Measurements from ENCODE around the gene ECEL1. TPM values are rescaled to one million over a fixed set of nuclear protein-coding genes. Genes with fewer than 3 reads are reported as not detected.
"Not testable (repeated sequence)": the region's sequence is repeated elsewhere in the genome, so short reads cannot be mapped to it uniquely, and the experiment has no call there.

ECEL1 gene
- total RNA-seq, 1 donor from 2014 or later = not detected

DNA sequence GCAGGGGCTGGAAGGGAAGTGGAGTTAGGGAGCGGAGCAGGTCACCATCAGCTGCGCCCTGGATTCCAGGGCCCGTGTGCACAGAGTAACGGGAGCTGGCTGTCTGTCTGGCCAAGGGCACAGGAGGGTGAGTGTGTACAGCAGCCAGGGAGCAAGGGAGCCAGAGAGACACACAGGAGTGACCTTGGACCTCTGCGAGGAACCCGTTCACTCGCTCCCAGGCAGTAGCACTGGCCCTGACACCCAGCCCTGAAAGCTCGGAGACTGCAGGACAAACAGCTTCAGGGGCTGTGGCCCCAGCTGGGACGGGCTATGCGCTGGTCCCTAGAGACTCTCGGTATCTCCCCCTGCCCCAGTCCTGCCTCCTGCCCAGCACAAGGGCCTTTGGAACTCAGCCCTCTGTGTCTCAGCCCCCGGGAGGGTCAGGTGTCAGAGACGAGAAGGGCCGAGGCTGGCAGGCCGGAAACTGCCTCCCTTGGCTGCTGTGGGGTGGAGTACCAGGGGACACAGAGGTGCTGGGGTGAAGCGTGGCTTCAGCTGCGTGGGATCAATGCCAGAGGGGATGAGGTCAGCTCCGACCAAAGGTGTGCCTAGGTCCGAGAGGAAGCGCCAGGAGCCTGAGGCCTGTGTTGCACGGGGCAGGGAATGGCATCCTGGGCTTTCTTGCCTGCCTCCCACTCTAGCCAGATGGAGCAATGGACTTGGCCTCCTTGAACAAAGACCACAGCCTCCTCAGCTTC, 43.8 kb downstream of the ECEL1 start:
- intact Hi-C loops (cut with micrococcal nuclease) = loop anchor here (1.0 kb wide), 1 partner anchor 538 kb away; no protein-coding TSS in a partner anchor

DNA sequence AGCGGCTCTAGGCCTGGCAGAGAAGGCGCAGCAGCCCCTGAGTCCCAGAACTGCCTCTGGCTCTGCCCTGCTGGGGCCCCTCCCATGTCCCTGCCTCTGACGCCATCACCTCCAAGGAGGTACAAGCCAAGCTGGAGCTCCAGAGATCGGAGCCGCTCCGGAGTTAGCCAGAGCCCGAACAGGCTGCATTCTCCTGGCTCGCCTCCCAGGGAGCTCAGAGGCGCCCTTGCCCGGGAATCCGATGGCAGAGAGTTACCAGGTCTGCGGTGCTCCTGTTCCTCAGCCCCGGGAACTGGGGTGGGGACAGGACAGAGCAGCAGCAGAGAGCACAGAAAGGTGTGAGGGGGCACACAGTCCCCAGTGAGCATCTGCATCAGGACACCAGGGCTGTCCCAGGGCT, 44.6 kb downstream of the ECEL1 start:
- intact Hi-C loops (cut with micrococcal nuclease) = not testable (repeated sequence)

DNA sequence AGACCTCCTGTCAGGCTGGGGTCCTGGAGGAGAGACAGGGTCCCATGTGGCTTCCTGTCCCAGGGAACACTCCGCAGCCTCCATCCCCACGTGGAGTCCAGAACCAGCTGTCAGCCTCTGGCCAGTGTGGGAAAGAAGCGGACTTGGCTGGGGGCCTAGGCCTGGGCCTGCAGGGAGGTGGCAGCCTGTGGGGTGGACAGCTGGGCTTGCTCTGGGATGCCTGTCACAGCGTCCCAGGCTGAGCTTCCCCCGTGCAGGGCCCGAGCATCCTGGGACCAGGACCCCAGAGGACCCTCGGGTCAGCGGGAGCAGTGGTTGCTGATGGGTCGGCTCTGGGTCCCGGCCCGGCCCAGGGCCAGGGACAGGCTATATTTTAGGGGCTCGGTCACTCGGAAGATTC, 45.2 kb downstream of the ECEL1 start:
- intact Hi-C loops (cut with micrococcal nuclease) = not testable (repeated sequence)

DNA sequence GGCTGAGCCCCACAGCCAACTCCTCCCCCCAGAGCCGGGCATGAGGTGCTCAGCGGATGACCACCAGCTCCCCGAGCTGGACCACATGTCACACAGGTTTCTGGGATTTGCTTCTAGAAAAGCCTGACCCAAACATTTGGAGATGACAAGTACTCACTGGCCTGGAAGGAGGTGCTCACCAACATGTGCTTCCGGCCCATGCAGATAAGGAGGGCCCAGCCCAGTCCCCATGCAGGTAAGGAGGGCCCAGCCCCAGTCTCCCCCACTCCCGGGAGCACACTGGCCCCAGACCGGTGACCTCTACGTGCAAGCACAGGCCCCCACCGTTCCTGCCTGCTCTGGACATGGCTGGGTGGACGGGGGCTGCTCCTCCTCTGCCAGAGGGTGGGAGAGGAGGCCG, 45.7 kb downstream of the ECEL1 start:
- intact Hi-C loops (cut with micrococcal nuclease) = loop anchor here (2.0 kb wide), 2 partner anchors 77 to 115 kb away; no protein-coding TSS in a partner anchor

DNA sequence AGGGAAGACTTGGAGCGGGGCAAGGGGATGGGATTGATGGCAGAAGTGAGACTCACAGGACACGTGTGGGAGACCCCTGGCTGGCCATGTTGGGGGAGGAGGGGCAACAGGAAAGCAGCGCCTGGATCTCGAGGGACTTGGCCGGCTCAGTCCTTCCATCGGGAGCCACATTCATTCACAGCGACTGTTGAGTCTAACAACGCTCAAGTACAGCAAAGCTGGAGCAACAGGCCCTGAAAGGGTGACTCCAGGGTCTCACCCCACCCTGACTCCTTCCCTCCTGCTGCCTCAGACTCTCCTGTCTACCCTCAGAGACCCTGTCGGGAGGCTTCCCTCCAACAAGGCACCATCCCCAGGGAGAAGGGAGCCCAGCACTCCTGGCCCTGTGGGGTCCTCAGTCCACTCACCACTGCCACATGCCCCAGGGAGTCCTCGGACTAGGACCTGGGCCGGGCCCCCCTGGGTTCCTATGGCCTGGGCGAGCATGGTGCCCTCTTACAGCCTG, 46.4 kb downstream of the ECEL1 start:
- intact Hi-C loops (cut with micrococcal nuclease) = loop anchor here (2.0 kb wide), 2 partner anchors 76 to 114 kb away; no protein-coding TSS in a partner anchor

DNA sequence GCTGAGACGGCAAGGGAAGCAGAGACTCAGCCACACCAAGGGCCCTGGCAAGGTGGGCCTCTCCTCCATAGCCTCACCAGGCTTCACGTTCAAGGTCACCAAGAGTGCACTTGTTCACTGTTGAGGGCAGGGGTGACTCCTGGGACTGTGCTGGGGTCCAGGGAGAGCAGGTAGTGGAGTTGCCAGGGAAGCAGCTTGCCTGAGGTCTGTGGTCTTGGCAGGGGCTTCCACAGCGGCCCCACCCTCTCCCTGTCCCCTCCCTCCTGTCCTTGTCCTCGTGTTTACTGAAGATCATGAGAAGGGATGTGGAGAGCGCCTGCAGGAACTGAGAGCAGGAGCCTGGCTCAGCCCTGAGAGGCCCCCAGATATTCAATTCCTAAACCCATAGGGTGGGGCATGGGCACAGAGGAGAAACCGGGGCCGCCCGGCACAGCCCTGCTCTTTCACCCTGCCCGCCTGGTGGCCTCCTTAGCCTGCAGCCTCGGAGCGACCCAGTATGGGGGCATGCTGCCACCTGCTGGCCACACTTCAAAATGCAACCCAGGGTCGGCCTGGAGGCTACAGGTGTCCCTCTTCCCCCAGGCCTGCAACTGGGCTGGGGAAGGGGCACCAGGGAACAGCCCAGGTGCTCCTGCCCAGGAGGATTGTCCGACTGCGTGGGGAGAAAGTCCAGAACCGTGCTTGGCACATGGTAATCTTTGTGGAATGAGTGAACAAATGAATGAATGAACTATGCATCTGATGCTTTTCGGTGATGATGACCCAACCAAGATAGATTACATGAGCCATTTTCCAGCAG, 47.2 kb downstream of the ECEL1 start:
- intact Hi-C loops (cut with micrococcal nuclease) = loop anchor here (1.0 to 2.0 kb wide), 6 partner anchors 76 to 534 kb away; no protein-coding TSS in a partner anchor

DNA sequence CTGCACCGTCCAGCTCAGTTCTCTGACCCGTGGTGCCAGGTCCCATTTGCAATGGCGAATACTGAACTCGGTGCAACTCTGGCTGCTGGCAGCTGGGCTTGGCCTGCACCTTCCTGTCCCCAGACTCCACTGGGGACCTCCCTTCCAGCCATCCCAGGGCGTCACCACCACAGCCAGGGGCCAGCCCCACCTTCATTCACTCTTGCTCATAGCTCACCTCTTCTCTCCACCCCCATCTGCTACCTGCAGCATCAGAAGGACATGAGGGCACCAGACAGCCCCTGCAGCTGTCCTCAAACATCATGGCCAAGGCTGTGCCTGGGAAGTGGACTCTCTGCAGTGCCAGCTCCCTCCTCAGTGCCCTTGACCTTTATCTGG, 47.9 kb downstream of the ECEL1 start:
- intact Hi-C loops (cut with micrococcal nuclease) = loop anchor here (1.0 to 2.0 kb wide), 6 partner anchors 75 to 533 kb away; no protein-coding TSS in a partner anchor

DNA sequence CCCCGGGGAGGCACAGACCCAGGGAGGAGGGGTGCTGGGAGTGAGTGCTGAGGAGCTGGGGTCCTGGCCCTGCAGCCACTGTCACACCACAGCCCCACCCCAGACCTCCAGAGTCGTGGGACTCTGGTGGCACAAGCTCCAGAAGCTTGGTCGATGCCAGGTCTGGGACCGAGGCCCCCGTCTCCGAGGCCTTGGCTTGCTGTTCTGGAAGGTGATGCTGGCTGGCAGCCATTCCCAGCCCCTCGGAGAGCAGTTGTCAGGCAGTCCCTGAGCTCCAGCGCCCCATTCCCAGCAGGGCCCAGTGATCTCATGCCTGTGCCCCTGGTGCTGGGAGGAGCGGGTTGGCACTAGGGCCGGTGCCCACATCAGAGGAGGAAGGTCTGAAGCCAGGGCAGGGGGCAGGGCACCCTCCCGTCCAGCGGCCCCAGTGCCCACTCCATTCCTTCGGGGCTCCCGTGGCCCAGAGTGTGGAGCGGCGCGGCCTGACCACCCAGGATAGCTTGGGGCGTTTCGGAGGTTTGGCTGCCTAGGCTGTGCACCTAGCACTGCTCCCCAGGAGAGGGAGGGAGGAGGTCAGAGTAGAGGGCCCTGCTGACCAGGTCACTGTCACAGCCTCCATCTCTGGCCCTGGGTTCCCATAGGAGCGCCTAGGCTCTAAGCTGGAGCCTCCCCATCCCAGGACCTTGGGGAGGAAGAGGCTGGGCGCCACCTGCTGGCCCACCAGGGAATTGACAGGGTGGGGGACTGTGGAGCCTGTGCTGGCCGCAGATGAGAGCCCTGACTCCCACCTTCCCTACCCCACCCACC, 48.5 kb downstream of the ECEL1 start:
- intact Hi-C loops (cut with micrococcal nuclease) = no loop called here

DNA sequence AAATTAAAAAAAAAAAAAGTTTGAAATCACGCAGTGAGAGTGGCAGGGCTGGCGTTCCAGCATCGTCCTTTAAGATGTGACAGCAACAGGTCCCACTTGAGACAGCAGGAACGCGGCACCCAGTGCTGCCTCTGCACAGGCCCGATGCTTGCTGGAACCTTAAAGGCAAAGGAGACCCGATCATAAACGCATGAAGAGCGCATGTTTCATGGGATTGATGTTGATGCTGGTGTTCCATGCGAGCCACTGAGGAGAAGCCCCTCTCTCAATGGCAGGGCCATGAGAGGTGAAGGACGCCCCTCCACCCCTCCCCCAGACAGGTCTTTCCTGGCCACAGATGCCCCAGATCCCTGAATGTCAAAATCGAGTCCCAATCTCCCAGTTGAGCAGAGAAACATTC, 49.5 kb downstream of the ECEL1 start:
- intact Hi-C loops (cut with micrococcal nuclease) = no loop called here

DNA sequence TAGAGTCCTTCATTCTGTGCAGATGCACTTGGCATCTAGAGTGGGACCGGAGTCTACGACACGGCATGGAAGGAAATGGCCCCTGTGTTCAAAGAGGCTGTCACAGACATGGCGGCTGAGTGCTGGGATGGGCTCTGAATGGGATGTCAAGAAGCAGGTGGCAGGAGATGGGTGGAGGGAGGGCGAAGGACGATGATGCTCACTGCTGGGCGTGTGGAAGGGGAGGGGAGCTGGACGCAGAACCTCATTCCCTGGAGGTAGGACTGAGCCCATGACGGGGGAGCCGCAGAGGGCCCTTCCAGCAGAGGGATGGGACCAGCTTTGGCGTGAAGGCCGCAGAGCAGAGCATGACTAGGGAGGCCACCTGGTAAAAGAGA, 50.5 kb downstream of the ECEL1 start:
- intact Hi-C loops (cut with micrococcal nuclease) = no loop called here

DNA sequence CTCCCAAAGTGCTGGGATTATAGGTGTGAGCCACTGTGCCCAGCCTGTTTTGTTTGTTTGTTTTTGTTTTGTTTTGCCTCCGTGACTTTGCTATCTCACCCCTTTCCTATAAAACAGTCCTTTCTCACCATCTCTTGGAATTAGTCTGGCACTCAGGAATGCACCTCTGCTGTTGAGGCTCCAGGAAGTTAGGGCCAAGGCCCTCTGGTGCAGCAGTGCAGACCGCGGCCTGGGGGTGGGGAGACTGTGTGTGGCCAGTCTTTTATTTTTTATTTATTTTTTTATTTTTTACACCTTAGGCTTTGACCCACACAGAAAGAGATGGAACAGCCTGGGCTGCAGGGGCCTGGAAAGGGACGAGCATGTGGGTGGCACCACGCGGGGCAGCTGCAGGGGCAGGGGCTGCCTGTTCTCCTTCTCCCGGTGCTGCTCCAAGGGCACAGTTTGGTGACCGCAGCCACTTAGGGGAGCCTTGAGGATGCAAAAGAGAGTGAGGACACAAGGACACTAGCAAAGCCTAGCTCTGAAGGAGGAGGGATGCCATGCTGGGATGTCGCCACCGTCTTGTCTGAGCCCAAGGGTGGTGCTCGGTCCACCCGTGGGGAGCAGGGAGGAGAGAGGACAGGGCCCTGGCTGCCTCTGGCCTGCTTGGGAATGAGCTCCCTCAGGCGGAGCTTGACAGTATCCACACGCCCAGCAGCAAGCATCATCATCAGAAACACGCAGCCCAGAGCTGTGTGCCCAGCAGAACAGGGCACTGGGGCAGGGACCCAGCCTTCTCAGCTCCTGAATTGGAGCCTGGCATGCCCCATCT, 51.0 kb downstream of the ECEL1 start:
- intact Hi-C loops (cut with micrococcal nuclease) = no loop called here

DNA sequence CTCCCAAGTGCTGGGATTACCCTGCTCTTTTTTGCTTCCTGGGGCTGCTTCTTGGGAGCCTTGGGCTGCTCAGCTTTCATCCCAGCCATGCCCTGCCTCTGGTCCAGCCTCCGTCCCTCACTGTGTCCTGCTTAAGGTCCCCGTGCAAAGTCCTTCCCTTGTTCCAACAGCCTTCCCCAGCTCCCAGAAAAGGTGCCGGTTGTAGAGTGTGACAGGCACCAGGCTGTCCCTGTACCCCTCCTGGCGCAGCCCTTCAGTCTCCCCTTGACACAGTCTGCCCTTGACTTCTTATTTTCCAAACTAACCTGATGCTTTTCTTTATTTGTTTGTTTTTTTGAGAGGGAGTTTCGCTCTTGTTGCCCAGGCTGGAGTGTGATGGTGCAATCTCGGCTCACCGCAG, 51.8 kb downstream of the ECEL1 start:
- intact Hi-C loops (cut with micrococcal nuclease) = no loop called here

DNA sequence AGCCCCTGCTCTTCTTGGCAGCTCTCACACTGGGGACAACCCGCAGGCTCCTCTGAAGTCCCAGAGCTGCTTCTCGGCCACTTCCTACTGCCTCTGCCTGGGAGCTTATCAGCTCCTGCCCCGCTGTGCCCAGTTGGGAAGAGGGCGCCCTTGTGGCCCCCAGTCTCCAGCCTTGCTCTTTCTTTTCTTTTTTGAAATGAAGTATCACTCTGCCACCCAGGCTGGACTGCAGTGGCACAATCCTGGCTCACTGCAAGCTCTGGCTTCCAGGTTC, 52.3 kb downstream of the ECEL1 start:
- intact Hi-C loops (cut with micrococcal nuclease) = no loop called here

DNA sequence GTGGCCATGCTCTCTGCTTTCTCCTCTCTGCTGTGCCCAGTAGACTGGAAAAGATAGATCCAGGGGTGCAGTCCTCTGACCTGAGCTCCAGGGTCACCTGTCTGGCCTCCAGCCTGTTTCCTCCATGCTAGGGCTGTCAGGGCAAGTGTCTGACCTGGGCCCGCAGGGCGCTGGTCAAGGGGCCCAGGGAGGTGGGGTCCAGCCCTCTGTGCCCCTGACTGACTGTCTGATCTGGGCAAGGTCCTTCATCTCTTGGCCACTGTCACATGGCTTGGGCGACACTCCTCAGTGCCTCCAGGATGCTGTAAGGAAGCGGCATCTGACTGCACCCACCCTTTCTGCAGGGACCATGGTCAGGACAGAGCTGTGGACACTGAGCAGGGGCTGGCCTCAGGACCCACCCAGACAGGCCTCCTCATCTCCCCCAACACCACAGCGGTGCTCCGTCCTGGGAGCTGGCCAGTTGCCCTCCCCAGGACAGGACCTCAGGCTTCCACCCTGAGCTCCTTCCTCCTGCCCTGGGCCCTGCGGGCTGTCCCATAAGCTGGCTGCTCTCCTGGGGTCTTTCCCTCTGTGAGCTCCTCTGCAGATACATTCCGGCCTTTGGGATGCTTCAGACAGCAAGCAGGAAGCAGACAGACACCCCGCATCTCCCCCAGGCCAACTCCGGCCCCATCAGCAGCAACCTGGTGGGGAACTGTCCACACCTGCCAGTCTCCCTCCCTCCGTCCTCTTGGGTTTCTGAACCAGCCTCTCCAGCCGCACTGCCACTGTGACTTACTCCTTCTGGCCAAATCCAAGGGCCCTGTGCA, 52.9 kb downstream of the ECEL1 start:
- intact Hi-C loops (cut with micrococcal nuclease) = no loop called here

DNA sequence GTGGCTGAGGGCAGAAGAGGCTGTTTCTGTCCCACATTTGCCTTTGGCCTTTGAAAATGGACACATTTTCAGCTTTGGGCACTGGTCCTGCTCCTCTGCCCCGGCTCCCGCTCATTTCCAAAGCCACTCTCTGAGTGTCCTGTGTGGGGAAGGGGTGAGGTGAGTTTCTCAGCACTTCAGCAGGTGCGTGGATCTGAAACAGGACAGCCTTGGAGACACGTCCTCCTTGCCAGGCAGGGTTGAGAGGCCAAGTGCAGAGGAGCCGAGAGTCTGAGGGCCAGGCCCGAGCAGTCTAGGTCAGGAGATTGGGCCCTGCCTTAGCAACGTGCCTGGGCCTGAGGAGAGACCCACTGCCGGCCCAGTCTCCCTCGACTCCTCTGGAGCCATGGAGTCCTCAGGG, 53.5 kb downstream of the ECEL1 start:
- intact Hi-C loops (cut with micrococcal nuclease) = no loop called here

DNA sequence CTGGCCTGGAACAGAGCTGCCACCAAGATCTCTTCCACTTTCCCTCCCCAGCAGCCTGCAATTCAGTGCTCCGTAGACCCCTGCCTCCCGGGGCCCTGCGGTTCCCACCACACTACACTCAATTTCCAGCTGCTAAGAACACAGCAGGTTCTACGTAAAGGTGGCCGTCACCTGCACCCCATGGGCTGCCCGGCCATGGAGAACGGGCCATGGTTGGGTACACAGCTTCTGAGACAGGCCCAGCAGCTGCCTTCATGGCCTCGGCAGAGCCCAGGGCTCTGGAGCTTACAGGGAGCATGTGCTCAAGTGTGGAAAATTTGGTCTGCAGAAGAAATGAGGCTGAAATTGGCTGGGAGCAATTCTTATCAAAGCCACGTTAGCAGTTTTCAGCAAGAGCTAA, 54.0 kb downstream of the ECEL1 start:
- intact Hi-C loops (cut with micrococcal nuclease) = not testable (repeated sequence)

DNA sequence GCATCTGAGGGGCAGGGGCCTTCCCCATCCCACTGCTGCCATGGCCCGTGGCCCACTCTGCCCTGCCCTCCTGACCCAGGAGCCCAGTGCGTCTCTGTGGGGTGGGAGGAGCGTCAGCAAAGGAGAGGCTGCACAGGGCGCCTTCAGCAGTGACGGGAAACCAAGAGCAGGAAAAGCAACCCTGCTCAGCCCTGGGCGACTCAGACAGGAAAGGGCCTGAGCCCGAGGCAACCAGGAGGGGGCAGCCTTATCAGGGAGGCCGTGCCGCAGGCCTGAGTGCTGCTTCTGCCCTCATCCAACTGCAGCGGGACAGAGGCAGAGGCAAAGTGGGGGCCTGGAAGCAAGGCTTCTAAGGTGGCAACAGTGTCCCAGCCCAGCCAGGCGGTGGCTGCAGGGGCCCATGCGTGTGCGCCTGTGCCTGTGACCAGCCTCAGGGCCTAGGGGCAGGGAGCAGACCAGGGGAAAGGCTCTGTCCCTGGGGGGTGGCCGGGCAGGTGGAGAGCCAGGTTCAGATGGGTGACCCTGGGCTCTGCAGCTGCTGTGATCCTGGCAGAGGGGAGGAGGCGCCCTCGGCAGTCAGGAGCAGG, 54.9 kb downstream of the ECEL1 start:
- intact Hi-C loops (cut with micrococcal nuclease) = no loop called here

DNA sequence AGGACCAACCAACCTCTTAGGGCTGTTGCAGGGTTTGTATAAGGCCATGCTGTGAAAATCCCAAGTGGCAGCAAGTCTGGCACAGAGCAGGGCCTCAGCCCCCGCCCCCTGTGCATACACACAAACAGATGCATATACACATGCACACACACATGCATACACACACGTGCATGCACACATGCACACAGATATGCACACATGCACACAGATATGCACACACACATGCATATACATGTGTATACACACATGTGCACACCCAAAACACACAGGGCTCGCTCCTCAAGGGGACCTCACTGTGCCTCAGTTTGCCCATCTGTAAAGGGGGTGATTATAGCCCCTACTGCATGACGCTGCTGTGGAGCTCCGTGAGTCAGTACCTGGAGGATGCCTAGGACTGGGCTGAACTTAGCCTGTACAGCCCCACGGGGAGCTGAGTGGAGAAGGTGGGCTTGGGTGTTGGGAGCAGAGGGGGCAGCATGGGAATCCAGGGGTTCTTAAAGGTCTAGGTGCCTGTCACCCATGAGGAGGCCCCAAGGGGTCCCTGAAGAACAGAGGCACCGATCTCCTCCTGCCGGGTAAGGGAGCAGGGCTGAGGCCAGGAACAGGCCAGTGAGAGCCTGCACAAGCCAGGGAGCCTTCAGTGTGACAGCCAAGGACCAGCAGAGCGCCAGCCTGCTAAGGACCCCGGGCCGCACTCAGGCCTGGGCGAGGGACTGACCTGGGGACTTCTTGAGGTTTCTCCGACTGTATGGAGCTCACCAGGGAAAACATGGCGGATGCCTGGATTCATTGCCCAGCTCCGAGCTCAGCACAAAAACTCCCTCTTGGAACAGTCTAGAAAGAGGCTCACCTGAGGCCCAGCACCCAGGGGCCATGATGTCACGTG, 55.7 kb downstream of the ECEL1 start:
- intact Hi-C loops (cut with micrococcal nuclease) = no loop called here
